WTC11 (cell line): Measurements from ENCODE around the gene FTSJ3. TPM values are rescaled to one million over a fixed set of nuclear protein-coding genes. Genes with fewer than 3 reads are reported as not detected.

Experiments
- ATAC-seq: fragments of 200-7000 bp; cut with Tn5 transposase; 2 replicates; pipeline ENCODE4 v1.10.0; 2021; ENCODE audit warnings: mild to moderate bottlenecking, moderate library complexity
- CTCF ChIA-PET: fragments of 300-600 bp; sonication (Branson Sonifier 250); formaldehyde crosslinking; loops from one replicate; lab custom pipeline; 2021; ENCODE audit warnings: antibody characterized with exemption; lab: Charles Lee
- POLR2A ChIA-PET: fragments of 350-600 bp; sonication (Branson Sonifier 250); formaldehyde crosslinking; loops from one replicate; lab custom pipeline; 2021; ENCODE audit warnings: antibody characterized with exemption; lab: Charles Lee
- DNase-seq: peaks from one replicate; pipeline ENCODE4 v3.0.0; 2021; ENCODE audit warnings: low spot score
- H3K27ac Mint-ChIP-seq: 2 replicates; pipeline ENCODE4 v1.8.0; 2021; ENCODE audit warnings: mixed read lengths
- H3K27me3 Mint-ChIP-seq: 2 replicates; pipeline ENCODE4 v1.8.0; 2021; ENCODE audit warnings: low read depth, mild to moderate bottlenecking, moderate library complexity, mixed read lengths
- H3K36me3 Mint-ChIP-seq: 2 replicates; pipeline ENCODE4 v1.8.0; 2021; ENCODE audit warnings: mixed read lengths
- H3K4me1 Mint-ChIP-seq: 2 replicates; pipeline ENCODE4 v1.8.0; 2022; ENCODE audit warnings: mixed read lengths
- H3K4me3 Mint-ChIP-seq: 2 replicates; pipeline ENCODE4 v1.8.0; 2021; ENCODE audit warnings: mild to moderate bottlenecking, moderate library complexity, mixed read lengths
- H3K9me3 Mint-ChIP-seq: 2 replicates; pipeline ENCODE4 v1.8.0; 2021; ENCODE audit warnings: mixed read lengths
- CREB1 ChIP-seq: sonication (generic); formaldehyde crosslinking; IDR thresholded peaks from 2 replicates; pipeline ENCODE4 v1.8.0; 2023; ENCODE audit warnings: mild to moderate bottlenecking, missing genetic modification reagents
- CREM ChIP-seq: sonication (generic); formaldehyde crosslinking; IDR thresholded peaks from 2 replicates; pipeline ENCODE4 v1.8.1; 2022; ENCODE audit warnings: mild to moderate bottlenecking, missing genetic modification reagents, moderate library complexity
- EMX1 ChIP-seq: fragments of 250-450 bp; sonication (Bioruptor Pico); IDR thresholded peaks from 2 replicates; pipeline ENCODE4 v1.8.0; 2021; ENCODE audit warnings: mild to moderate bottlenecking
- ESRRA ChIP-seq: sonication (generic); formaldehyde crosslinking; IDR thresholded peaks from 2 replicates; pipeline ENCODE4 v1.8.1; 2022; ENCODE audit warnings: mild to moderate bottlenecking, missing genetic modification reagents, borderline replicate concordance
- GTF2I ChIP-seq: fragments of 250-450 bp; sonication (Bioruptor Pico); conservative IDR thresholded peaks from 2 replicates; pipeline ENCODE4 v1.4.0; 2021; ENCODE audit warnings: mild to moderate bottlenecking
- HMGA2 ChIP-seq: fragments of 250-450 bp; sonication (Bioruptor Pico); IDR thresholded peaks from 2 replicates; pipeline ENCODE4 v1.4.0; 2021; ENCODE audit warnings: mild to moderate bottlenecking, moderate library complexity
- MXD4 ChIP-seq: fragments of 250-450 bp; sonication (Bioruptor Pico); IDR thresholded peaks from 2 replicates; pipeline ENCODE4 v1.8.0; 2021; ENCODE audit warnings: mild to moderate bottlenecking, moderate library complexity, borderline replicate concordance
- MYBL2 ChIP-seq: sonication (generic); formaldehyde crosslinking; IDR thresholded peaks from 2 replicates; pipeline ENCODE4 v1.8.1; 2023; ENCODE audit warnings: mild to moderate bottlenecking, moderate library complexity, missing genetic modification reagents
- NFE2L1 ChIP-seq: sonication (generic); formaldehyde crosslinking; IDR thresholded peaks from 2 replicates; pipeline ENCODE4 v1.8.1; 2023; ENCODE audit warnings: missing genetic modification reagents
- PRRX2 ChIP-seq: fragments of 250-450 bp; sonication (Bioruptor Pico); IDR thresholded peaks from 2 replicates; pipeline ENCODE4 v1.8.0; 2021; ENCODE audit warnings: mild to moderate bottlenecking
- SMAD3 ChIP-seq: sonication (generic); formaldehyde crosslinking; IDR thresholded peaks from 2 replicates; pipeline ENCODE4 v1.8.0; 2022; ENCODE audit warnings: missing genetic modification reagents, mild to moderate bottlenecking, borderline replicate concordance
- SP1 ChIP-seq: sonication (generic); formaldehyde crosslinking; conservative IDR thresholded peaks from 2 replicates; pipeline ENCODE4 v1.8.1; 2022; ENCODE audit warnings: missing genetic modification reagents
- TCF7 ChIP-seq: sonication (generic); formaldehyde crosslinking; IDR thresholded peaks from 2 replicates; pipeline ENCODE4 v1.8.0; 2022; ENCODE audit warnings: mild to moderate bottlenecking, low read depth, missing genetic modification reagents, moderate library complexity
- ZNF121 ChIP-seq: sonication (generic); formaldehyde crosslinking; IDR thresholded peaks from 2 replicates; pipeline ENCODE4 v1.8.0; 2023; ENCODE audit warnings: missing genetic modification reagents
- ZNF232 ChIP-seq: sonication (generic); formaldehyde crosslinking; IDR thresholded peaks from 2 replicates; pipeline ENCODE4 v1.8.0; 2022; ENCODE audit warnings: mild to moderate bottlenecking, missing genetic modification reagents
- ZNF317 ChIP-seq: sonication (generic); formaldehyde crosslinking; IDR thresholded peaks from 2 replicates; pipeline ENCODE4 v1.8.1; 2023; ENCODE audit warnings: low read depth, mild to moderate bottlenecking, moderate library complexity, missing genetic modification reagents, borderline replicate concordance
- ZNF416 ChIP-seq: fragments of 250-450 bp; sonication (Bioruptor Pico); IDR thresholded peaks from 2 replicates; pipeline ENCODE4 v1.9.0; 2021; ENCODE audit warnings: mild to moderate bottlenecking, inconsistent platforms
- ZNF671 ChIP-seq: fragments of 250-450 bp; sonication (Bioruptor Pico); IDR thresholded peaks from 2 replicates; pipeline ENCODE4 v1.8.0; 2021; ENCODE audit warnings: mild to moderate bottlenecking
- total RNA-seq: library from RNA; stranded (reverse); gene quantifications from 3 replicates; pipeline ENCODE4 v1.2.3, GENCODE V29; 2021
- TF ChIP-seq, protein P1 (sequence below): sonication (generic); formaldehyde crosslinking; IDR thresholded peaks from 2 replicates; pipeline ENCODE4 v1.8.1; 2022; ENCODE audit warnings: missing genetic modification reagents, borderline replicate concordance
- TF ChIP-seq, protein P2 (sequence below): sonication (generic); formaldehyde crosslinking; IDR thresholded peaks from 2 replicates; pipeline ENCODE4 v1.8.1; 2022; ENCODE audit warnings: low read depth, mild to moderate bottlenecking, moderate library complexity, missing genetic modification reagents, borderline replicate concordance
- TF ChIP-seq, protein P3 (sequence below): sonication (generic); formaldehyde crosslinking; IDR thresholded peaks from 2 replicates; pipeline ENCODE4 v1.8.0; 2023; ENCODE audit warnings: missing genetic modification reagents, mild to moderate bottlenecking, borderline replicate concordance
- TF ChIP-seq, protein P4 (sequence below): sonication (generic); formaldehyde crosslinking; IDR thresholded peaks from 2 replicates; pipeline ENCODE4 v1.8.1; 2022; ENCODE audit warnings: mild to moderate bottlenecking, missing genetic modification reagents, moderate library complexity, borderline replicate concordance
- TF ChIP-seq, protein P5 (sequence below): sonication (generic); formaldehyde crosslinking; IDR thresholded peaks from 2 replicates; pipeline ENCODE4 v1.8.0; 2022; ENCODE audit warnings: missing genetic modification reagents
- TF ChIP-seq, protein P6 (sequence below): sonication (generic); formaldehyde crosslinking; IDR thresholded peaks from 2 replicates; pipeline ENCODE4 v1.8.1; 2022; ENCODE audit warnings: mild to moderate bottlenecking, moderate library complexity, missing genetic modification reagents

The FTSJ3 gene
- total RNA-seq, 1 experiment from 2014 or later: 62.1 TPM

DNA sequence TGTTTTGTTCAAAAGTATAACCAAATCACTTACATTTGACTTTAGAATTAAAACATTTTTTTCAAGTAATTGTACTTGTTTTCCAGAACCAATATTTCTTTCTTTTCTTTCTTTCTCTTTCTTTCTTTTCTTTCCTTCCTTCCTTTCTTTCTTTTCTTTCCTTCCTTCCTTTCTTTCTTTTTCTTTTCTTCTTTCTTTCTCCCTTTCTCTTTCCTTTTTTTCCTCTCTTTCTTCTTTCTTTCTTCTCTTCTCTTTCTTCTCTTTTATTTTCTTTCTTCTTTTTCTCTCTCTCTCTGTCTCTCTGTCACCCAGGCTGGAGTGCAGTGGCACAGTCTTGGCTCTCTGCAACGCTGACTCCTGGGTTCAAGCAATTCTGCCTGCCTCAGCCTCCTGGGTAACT is 26.7 kb downstream of the FTSJ3 start:
- Mint-ChIP-seq H3K27ac (no peak overlapping the region), H3K36me3 (peaks cover 67% of the 10 kb centered on the region), H3K27me3 (no peaks in the 10 kb centered on the region), H3K4me1 (no peaks in the 10 kb centered on the region), H3K9me3 (no peaks in the 10 kb centered on the region), H3K4me3 (no peak overlapping the region)
- CTCF ChIA-PET: no interaction called here
- ATAC-seq: no peak
- POLR2A ChIA-PET: interaction anchor here (0.6 kb wide), 1 partner anchor 45 kb away, joined by 12 read pairs; no protein-coding TSS in a partner anchor
- DNase-seq: no peak
- no peak for TF ChIP-seq CREB1 (CRISPR knock-in tag)
- TF ChIP-seq MYBL2 (CRISPR knock-in tag): no peak
- no peak for TF ChIP-seq HMGA2 (CRISPR knock-in tag)
- TF ChIP-seq PRRX2 (CRISPR knock-in tag): no peak
- TF ChIP-seq TCF7 (CRISPR knock-in tag): no peak
- no peak for TF ChIP-seq ZNF121 (CRISPR knock-in tag)
- TF ChIP-seq SP1: no peak
- TF ChIP-seq, protein P1, sequence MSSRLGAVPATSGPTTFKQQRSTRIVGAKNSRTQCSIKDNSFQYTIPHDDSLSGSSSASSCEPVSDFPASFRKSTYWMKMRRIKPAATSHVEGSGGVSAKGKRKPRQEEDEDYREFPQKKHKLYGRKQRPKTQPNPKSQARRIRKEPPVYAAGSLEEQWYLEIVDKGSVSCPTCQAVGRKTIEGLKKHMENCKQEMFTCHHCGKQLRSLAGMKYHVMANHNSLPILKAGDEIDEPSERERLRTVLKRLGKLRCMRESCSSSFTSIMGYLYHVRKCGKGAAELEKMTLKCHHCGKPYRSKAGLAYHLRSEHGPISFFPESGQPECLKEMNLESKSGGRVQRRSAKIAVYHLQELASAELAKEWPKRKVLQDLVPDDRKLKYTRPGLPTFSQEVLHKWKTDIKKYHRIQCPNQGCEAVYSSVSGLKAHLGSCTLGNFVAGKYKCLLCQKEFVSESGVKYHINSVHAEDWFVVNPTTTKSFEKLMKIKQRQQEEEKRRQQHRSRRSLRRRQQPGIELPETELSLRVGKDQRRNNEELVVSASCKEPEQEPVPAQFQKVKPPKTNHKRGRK (CRISPR knock-in tag): no peak
- TF ChIP-seq MXD4: no peak
- no peak for TF ChIP-seq ZNF416 (CRISPR knock-in tag)
- no peak for TF ChIP-seq ZNF317 (CRISPR knock-in tag)
- TF ChIP-seq ESRRA (CRISPR knock-in tag): no peak
- TF ChIP-seq, protein P2, sequence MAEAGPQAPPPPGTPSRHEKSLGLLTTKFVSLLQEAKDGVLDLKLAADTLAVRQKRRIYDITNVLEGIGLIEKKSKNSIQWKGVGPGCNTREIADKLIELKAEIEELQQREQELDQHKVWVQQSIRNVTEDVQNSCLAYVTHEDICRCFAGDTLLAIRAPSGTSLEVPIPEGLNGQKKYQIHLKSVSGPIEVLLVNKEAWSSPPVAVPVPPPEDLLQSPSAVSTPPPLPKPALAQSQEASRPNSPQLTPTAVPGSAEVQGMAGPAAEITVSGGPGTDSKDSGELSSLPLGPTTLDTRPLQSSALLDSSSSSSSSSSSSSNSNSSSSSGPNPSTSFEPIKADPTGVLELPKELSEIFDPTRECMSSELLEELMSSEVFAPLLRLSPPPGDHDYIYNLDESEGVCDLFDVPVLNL (CRISPR knock-in tag): no peak
- TF ChIP-seq EMX1 (CRISPR knock-in tag): no peak
- TF ChIP-seq ZNF232 (CRISPR knock-in tag): no peak

DNA sequence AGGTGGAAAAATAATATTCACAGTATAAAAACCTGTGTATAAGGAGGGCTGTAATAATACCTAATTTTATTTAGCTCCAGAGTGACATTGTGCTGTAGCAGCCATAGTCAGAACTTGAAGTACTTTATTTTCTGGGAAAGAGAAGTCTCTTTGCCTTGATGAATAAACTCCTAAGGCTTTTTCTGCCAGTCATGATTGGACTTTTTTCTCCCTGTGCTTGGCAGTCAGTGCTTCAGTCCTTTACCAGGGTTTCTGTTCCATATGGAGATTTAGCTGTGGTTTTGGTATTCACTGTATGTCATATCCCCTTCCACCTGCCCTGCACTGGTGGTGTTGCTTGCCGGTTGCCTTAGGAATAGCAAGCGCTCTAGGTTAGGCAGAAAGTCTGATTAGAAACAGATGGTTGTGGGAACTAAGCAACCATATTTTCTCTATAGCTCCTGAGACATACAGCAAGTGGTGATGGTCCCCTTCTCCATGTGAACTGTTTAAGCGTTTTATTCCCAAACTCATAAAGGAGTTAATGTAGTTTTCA is 28.8 kb downstream of the FTSJ3 start:
- Mint-ChIP-seq H3K36me3 (peaks cover 70% of the 10 kb centered on the region), H3K4me3 (no peak overlapping the region), H3K9me3 (no peaks in the 10 kb centered on the region), H3K27me3 (no peaks in the 10 kb centered on the region), H3K4me1 (no peaks in the 10 kb centered on the region), H3K27ac (no peak overlapping the region)
- ATAC-seq (no peak), DNase-seq (no peak)
- CTCF ChIA-PET: no interaction called here
- POLR2A ChIA-PET: no interaction called here
- TF ChIP-seq NFE2L1 (CRISPR knock-in tag) (no peak), CREM (CRISPR knock-in tag) (no peak), SMAD3 (CRISPR knock-in tag) (no peak), GTF2I (no peak), ZNF671 (CRISPR knock-in tag) (no peak), SP1 (no peak), CREB1 (CRISPR knock-in tag) (no peak), EMX1 (CRISPR knock-in tag) (no peak), ZNF317 (CRISPR knock-in tag) (no peak)
- TF ChIP-seq, protein P3, sequence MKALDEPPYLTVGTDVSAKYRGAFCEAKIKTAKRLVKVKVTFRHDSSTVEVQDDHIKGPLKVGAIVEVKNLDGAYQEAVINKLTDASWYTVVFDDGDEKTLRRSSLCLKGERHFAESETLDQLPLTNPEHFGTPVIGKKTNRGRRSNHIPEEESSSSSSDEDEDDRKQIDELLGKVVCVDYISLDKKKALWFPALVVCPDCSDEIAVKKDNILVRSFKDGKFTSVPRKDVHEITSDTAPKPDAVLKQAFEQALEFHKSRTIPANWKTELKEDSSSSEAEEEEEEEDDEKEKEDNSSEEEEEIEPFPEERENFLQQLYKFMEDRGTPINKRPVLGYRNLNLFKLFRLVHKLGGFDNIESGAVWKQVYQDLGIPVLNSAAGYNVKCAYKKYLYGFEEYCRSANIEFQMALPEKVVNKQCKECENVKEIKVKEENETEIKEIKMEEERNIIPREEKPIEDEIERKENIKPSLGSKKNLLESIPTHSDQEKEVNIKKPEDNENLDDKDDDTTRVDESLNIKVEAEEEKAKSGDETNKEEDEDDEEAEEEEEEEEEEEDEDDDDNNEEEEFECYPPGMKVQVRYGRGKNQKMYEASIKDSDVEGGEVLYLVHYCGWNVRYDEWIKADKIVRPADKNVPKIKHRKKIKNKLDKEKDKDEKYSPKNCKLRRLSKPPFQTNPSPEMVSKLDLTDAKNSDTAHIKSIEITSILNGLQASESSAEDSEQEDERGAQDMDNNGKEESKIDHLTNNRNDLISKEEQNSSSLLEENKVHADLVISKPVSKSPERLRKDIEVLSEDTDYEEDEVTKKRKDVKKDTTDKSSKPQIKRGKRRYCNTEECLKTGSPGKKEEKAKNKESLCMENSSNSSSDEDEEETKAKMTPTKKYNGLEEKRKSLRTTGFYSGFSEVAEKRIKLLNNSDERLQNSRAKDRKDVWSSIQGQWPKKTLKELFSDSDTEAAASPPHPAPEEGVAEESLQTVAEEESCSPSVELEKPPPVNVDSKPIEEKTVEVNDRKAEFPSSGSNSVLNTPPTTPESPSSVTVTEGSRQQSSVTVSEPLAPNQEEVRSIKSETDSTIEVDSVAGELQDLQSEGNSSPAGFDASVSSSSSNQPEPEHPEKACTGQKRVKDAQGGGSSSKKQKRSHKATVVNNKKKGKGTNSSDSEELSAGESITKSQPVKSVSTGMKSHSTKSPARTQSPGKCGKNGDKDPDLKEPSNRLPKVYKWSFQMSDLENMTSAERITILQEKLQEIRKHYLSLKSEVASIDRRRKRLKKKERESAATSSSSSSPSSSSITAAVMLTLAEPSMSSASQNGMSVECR: no peak
- TF ChIP-seq, protein P4, sequence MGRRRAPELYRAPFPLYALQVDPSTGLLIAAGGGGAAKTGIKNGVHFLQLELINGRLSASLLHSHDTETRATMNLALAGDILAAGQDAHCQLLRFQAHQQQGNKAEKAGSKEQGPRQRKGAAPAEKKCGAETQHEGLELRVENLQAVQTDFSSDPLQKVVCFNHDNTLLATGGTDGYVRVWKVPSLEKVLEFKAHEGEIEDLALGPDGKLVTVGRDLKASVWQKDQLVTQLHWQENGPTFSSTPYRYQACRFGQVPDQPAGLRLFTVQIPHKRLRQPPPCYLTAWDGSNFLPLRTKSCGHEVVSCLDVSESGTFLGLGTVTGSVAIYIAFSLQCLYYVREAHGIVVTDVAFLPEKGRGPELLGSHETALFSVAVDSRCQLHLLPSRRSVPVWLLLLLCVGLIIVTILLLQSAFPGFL (CRISPR knock-in tag): no peak
- TF ChIP-seq, protein P5, sequence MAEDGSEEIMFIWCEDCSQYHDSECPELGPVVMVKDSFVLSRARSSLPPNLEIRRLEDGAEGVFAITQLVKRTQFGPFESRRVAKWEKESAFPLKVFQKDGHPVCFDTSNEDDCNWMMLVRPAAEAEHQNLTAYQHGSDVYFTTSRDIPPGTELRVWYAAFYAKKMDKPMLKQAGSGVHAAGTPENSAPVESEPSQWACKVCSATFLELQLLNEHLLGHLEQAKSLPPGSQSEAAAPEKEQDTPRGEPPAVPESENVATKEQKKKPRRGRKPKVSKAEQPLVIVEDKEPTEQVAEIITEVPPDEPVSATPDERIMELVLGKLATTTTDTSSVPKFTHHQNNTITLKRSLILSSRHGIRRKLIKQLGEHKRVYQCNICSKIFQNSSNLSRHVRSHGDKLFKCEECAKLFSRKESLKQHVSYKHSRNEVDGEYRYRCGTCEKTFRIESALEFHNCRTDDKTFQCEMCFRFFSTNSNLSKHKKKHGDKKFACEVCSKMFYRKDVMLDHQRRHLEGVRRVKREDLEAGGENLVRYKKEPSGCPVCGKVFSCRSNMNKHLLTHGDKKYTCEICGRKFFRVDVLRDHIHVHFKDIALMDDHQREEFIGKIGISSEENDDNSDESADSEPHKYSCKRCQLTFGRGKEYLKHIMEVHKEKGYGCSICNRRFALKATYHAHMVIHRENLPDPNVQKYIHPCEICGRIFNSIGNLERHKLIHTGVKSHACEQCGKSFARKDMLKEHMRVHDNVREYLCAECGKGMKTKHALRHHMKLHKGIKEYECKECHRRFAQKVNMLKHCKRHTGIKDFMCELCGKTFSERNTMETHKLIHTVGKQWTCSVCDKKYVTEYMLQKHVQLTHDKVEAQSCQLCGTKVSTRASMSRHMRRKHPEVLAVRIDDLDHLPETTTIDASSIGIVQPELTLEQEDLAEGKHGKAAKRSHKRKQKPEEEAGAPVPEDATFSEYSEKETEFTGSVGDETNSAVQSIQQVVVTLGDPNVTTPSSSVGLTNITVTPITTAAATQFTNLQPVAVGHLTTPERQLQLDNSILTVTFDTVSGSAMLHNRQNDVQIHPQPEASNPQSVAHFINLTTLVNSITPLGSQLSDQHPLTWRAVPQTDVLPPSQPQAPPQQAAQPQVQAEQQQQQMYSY (CRISPR knock-in tag): no peak
- TF ChIP-seq, protein P6, sequence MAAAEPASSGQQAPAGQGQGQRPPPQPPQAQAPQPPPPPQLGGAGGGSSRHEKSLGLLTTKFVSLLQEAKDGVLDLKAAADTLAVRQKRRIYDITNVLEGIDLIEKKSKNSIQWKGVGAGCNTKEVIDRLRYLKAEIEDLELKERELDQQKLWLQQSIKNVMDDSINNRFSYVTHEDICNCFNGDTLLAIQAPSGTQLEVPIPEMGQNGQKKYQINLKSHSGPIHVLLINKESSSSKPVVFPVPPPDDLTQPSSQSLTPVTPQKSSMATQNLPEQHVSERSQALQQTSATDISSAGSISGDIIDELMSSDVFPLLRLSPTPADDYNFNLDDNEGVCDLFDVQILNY (CRISPR knock-in tag): no peak
